GM21717 (cell line): ENCODE results near the gene NAPEPLD.
"Not testable (repeated sequence)": the region's sequence is repeated elsewhere in the genome, so short reads cannot be mapped to it uniquely, and the experiment has no call there.

Experiments
- ATAC-seq: cut with Tn5 transposase; IDR thresholded peaks from one replicate; pipeline ENCODE4 v1.9.1; 2021; ENCODE audit warnings: mild to moderate bottlenecking, moderate library complexity; ENCODE audit not compliant: unreplicated experiment

The NAPEPLD gene

DNA sequence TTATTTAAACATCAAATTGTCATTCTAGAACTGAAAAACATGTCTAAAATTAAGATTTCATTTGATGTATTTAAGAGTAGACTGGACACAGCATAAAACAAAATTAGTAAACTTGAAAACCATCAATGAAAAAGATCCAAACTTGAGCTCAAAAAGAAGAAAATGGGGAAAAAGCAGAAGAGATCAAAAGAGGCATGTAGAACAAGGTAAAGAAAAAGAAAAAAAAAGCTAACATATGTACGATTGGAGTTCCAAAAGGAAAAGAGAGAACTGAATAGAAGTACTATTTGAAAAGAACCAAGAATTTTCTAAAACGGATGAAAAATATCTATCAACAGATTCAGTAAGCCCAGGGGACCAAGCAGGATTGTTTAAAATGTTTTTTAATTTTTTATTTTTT, 77.9 kb downstream of the NAPEPLD start:
- ATAC-seq: no peak

DNA sequence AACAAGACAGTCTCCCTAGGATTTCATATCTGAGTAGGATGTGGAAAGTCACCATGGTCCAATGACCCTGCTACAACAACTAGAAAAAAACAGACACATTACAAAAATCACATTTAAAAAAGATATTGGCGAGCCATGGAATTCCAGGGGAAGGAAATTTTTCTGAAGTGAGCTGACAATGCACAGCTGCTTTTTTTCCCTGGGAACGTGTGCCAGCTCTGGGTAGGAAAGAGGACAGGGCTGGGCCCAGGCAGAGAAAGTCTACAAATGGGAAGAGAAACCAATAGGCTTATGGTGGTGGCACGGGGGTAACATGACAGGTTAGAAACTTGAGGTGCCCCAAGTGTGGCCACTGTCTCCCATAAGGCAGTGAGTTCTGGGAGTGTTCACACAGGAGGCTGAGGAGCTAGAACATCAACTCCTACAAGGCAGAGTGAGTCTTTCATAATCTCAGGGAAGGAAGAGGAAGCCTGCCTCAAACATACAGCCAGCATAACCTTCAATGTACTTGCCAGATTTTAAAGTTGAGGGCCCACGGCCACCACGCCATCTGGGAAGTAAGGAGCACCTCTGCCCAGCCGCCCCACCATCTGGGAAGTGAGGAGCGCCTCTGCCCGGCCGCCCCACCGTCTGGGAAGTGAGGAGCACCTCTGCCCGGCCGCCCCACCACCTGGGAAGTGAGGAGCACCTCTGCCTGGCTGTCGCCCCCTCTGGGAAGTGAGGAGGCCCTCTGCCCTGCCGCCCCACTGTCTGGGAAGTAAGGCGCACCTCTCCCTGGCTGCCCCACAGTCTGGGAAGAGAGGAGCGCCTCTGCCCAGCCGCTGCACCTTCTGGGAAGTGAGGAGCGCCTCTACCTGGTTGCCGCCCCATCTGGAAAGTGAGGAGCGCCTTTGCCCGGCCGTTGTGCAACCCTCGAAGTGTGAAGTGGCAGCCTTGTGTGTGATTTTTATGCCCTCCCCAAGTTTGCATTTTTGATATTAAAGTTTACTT, 80.2 kb downstream of the NAPEPLD start:
- ATAC-seq: no peak

DNA sequence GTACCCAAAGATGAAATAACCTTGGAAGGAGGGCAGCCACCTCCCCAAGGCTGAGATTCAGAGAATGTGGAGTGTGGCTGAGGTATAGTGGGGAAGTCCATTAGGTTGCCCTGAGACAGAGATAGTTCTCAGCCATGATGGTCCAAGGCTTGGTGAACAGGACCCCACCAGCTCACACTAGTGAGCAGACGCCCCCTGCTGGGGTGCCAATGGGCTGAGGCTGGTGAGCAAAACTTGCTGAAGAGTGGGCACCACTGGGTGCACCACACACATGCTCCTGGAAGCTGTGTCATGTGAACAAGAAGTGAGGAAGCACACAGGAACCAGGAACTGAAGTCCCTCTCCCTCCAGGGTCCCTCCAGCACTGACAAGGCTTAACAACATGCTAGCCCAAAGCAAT, 83.2 kb downstream of the NAPEPLD start:
- no peak for ATAC-seq

DNA sequence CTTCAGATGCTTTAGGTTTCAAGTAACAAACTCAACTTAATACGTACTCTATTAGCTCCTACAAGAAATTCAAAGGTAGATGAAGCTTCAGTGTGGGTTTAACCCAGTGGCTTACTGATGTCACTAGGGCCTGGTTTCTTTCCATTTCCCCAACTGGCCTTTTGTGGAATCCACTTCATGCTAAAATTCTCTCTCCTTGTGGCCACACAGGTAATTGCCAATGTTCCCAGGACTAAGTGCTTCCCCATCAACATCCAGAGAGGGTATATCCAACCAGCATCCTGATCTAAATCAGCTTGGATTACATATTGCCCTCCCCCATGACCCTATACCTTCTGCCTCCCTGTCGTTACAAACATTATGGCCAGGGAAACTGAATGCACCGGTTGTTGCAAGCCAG, 85.0 kb downstream of the NAPEPLD start:
- ATAC-seq: no peak

DNA sequence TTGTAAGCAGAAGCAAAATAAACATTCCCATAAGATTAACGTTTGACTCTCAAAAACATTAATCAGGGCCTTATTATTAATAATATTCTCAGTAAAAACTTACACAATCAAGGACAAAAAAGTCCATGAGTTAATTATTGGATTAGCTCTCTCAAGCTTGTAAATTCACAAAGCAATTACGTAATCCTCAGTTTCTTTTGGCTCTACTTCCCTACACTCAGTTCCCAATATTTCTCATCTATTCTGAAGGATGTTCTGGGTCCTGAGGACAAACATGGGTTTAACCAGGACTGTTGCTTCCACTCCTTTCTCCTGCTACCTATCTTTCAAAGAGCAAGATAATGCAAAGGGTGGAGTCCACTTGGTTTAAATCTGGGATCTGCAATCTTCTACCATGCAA, 89.4 kb downstream of the NAPEPLD start:
- no peak for ATAC-seq

DNA sequence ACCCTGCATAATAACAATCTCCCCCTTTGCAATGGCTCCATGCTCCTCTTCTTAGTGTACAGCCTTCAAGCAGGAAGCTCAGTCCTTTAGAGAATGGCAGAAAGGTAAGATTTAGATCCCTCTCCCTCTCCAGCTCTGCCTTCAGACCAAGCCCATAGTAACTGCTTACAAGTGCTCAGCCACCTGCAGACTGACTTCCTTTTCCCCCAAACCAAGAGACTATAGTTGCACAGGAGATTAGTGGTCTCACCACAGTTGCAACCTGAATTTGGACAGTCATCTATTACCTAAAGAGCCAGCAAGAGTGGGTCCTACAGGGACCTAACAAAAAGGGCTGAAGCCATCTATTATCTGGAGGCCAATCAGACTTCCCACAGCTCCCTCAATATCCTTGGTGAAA, 90.8 kb downstream of the NAPEPLD start:
- ATAC-seq: no peak

DNA sequence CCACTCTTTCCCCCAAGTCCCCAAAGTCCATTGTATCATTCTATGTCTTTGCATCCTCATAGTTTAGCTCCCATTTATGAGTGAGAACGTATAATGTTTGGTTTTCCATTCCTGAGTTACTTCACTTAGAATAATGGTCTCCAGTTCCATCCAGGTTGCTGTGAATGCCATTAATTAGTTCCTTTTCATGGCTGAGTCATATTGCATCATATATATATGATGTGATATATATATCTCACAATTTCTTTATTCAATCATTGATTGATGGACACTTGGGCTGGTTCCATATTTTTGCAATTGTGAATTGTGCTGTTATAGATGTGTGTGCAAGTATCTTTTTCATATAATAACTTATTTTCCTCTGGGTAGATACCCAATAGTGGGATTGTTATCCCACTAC, 92.9 kb downstream of the NAPEPLD start:
- not testable (repeated sequence) for ATAC-seq

DNA sequence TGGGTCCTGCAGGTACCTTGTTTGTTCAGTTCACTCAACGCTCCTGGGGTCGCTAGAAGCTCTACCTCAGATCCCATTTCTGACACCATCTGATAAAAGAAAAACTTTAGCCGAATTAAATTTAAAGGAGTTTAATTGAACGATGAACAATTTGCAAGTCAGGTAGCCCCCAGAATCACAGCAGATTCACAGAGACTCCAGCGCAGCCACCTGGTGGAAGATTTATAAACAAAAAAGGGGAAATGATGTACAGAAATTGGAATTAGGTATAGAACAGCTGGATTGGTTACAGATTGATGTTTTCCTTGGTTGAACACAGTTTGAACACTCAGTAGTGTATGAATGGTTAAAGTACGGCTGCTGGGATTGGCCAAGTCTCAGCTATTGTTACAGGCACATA, 97.4 kb downstream of the NAPEPLD start:
- ATAC-seq: no peak
